ENCODE measurements around the gene ATXN2L.
A peak's percentile ranks its signal among the peaks of the same experiment; 100 is the strongest.
"Not testable (repeated sequence)": the region's sequence is repeated elsewhere in the genome, so short reads cannot be mapped to it uniquely, and the experiment has no call there.

ATXN2L gene

GRCh38 chr16:28846080-28846932 lies 23.5 kb downstream of the ATXN2L start, which contains the start of gene TUFM:
Gene TUFM (minus strand): TSS chr16:28846348. CDS start chr16:28846269, 79 bp downstream.
- H3K4me1 ChIP-seq (ENCODE audit: control insufficient read depth, insufficient read depth, low read length, unreplicated experiment): peaks cover 7% of the 10 kb centered on the region
- H3K27me3 ChIP-seq (ENCODE audit: insufficient read depth, low read length): no peaks in the 10 kb centered on the region
- peaks cover 29% of the 10 kb centered on the region for H3K79me2 ChIP-seq (ENCODE audit: control insufficient read depth, insufficient read depth, low read length, unreplicated experiment)
- peaks cover 5% of the 10 kb centered on the region; the same call in 1 of the 2 replicates for H3K36me3 ChIP-seq (ENCODE audit: insufficient read depth, low read length)
- H2AFZ ChIP-seq (ENCODE audit: low read length, unreplicated experiment): peak within 1 kb of the TSS; percentile 56
- peak within 1 kb of the TSS; percentile 99 for H3K4me3 ChIP-seq (ENCODE audit: low read depth, low read length)
- H3K27ac ChIP-seq (ENCODE audit: low read depth, low read length): peak within 1 kb of the TSS; percentile 30; the same call in 1 of the 2 replicates

GRCh38 chr16:28846933-28847273 lies 24.1 kb downstream of the ATXN2L start:
- Histone ChIP-seq H3K36me3 (ENCODE audit: insufficient read depth, low read length) (peaks cover 5% of the 10 kb centered on the region; the same call in 1 of the 2 replicates), H3K4me1 (ENCODE audit: control insufficient read depth, insufficient read depth, low read length, unreplicated experiment) (peaks cover 7% of the 10 kb centered on the region), H2AFZ (ENCODE audit: low read length, unreplicated experiment) (peak overlapping the region; percentile 49), H3K79me2 (ENCODE audit: control insufficient read depth, insufficient read depth, low read length, unreplicated experiment) (peaks cover 29% of the 10 kb centered on the region), H3K4me3 (ENCODE audit: low read depth, low read length) (peak overlapping the region; percentile 99), H3K27ac (ENCODE audit: low read depth, low read length) (no peak overlapping the region), H3K27me3 (ENCODE audit: insufficient read depth, low read length) (no peaks in the 10 kb centered on the region)

GRCh38 chr16:28858421-28858820 lies 35.6 kb downstream of the ATXN2L start:
- Histone ChIP-seq H3K4me3 (ENCODE audit: low read depth, low read length) (no peak overlapping the region), H3K79me2 (ENCODE audit: control insufficient read depth, insufficient read depth, low read length, unreplicated experiment) (peaks cover 16% of the 10 kb centered on the region), H3K27ac (ENCODE audit: low read depth, low read length) (no peak overlapping the region), H3K36me3 (ENCODE audit: insufficient read depth, low read length) (no peaks in the 10 kb centered on the region), H3K27me3 (ENCODE audit: insufficient read depth, low read length) (no peaks in the 10 kb centered on the region), H3K4me1 (ENCODE audit: control insufficient read depth, insufficient read depth, low read length, unreplicated experiment) (peaks cover 16% of the 10 kb centered on the region), H2AFZ (ENCODE audit: low read length, unreplicated experiment) (no peak overlapping the region)

GRCh38 chr16:28859326-28859725 lies 36.5 kb downstream of the ATXN2L start:
- H3K36me3 ChIP-seq (ENCODE audit: insufficient read depth, low read length): no peaks in the 10 kb centered on the region
- peaks cover 22% of the 10 kb centered on the region for H3K79me2 ChIP-seq (ENCODE audit: control insufficient read depth, insufficient read depth, low read length, unreplicated experiment)
- no peak overlapping the region for H2AFZ ChIP-seq (ENCODE audit: low read length, unreplicated experiment)
- H3K4me1 ChIP-seq (ENCODE audit: control insufficient read depth, insufficient read depth, low read length, unreplicated experiment): peaks cover 16% of the 10 kb centered on the region
- no peak overlapping the region for H3K27ac ChIP-seq (ENCODE audit: low read depth, low read length)
- no peaks in the 10 kb centered on the region for H3K27me3 ChIP-seq (ENCODE audit: insufficient read depth, low read length)
- no peak overlapping the region for H3K4me3 ChIP-seq (ENCODE audit: low read depth, low read length)

GRCh38 chr16:28863929-28864793 lies 41.4 kb downstream of the ATXN2L start:
- no peaks in the 10 kb centered on the region for H3K27me3 ChIP-seq (ENCODE audit: insufficient read depth, low read length)
- peak overlapping the region; percentile 91 for H3K4me3 ChIP-seq (ENCODE audit: low read depth, low read length)
- peaks cover 14% of the 10 kb centered on the region for H3K4me1 ChIP-seq (ENCODE audit: control insufficient read depth, insufficient read depth, low read length, unreplicated experiment)
- H3K27ac ChIP-seq (ENCODE audit: low read depth, low read length): peak overlapping the region; percentile 80
- peaks cover 34% of the 10 kb centered on the region for H3K79me2 ChIP-seq (ENCODE audit: control insufficient read depth, insufficient read depth, low read length, unreplicated experiment)
- peak overlapping the region; percentile 44 for H2AFZ ChIP-seq (ENCODE audit: low read length, unreplicated experiment)
- 0 out of 2 replicates have a peak, but pooled peaks cover 4% of the 10 kb centered on the region for H3K36me3 ChIP-seq (ENCODE audit: insufficient read depth, low read length)

DNA sequence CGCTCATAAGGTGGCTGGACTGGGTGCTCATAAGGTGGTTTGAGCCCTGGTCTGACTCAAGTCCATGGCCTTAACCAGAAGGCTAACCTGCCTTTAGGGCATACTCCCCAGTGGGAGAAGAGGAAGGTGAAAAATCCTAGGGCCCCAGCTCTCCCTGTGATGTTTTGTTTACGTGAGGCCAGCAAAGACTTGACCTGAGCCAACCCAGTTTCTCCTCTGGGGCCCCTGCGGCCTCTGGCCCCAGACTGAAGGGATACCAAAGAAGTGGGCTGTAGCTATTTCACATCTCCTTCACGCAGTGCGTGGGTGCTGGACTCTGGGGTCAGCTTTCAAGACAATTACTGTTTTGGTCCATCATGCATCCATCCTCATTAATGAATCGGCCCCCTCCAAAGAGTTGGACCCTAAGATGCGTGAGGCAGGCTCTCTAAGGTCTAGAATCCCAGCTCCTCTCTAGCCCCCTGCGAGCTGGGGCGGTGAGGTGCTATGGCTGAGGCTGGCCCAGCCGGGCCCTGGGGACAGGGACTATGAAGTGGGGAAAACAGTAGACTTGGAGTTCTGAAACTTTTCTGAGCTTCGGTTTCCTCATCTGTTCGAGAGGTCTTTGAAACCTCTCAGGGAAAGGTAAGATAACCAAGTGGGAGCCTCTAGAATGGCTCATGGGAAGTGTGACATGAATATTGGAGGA lies 42.3 kb downstream of the ATXN2L start:
- H3K79me2 ChIP-seq (ENCODE audit: control insufficient read depth, insufficient read depth, low read length, unreplicated experiment): peaks cover 34% of the 10 kb centered on the region
- H3K27me3 ChIP-seq (ENCODE audit: insufficient read depth, low read length): no peaks in the 10 kb centered on the region
- H3K4me1 ChIP-seq (ENCODE audit: control insufficient read depth, insufficient read depth, low read length, unreplicated experiment): peaks cover 14% of the 10 kb centered on the region
- H3K27ac ChIP-seq (ENCODE audit: low read depth, low read length): no peak overlapping the region
- 0 out of 2 replicates have a peak, but pooled peaks cover 6% of the 10 kb centered on the region for H3K36me3 ChIP-seq (ENCODE audit: insufficient read depth, low read length)
- peak overlapping the region; percentile 91 for H3K4me3 ChIP-seq (ENCODE audit: low read depth, low read length)
- no peak overlapping the region for H2AFZ ChIP-seq (ENCODE audit: low read length, unreplicated experiment)

DNA sequence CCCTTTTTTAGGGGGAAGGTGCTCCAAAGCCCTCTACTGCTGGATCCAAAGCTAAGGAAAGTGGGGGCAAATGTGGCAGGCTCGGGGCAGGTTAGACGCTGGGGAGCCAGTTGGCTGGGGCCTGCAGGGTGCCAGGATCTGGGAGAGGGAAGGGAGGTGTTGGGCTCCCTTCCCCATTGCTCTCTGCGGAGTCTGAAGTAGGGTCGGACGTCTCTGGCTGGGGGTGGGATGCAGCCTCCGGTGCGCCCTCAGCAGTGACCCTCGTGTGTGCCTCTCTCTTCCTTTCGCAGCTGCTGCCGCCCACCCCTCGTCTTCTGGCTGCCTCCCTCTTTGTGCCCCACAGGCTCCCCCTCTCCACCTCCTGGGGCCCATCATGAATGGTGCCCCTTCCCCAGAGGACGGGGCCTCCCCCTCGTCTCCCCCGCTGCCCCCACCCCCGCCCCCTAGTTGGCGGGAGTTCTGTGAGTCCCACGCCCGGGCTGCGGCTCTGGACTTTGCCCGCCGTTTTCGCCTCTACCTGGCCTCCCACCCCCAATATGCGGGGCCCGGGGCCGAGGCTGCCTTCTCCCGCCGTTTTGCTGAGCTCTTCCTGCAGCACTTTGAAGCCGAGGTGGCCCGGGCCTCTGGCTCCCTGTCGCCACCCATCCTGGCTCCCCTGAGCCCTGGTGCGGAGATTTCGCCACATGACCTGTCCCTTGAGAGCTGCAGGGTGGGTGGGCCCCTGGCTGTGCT lies 43.1 kb downstream of the ATXN2L start:
- peaks cover 14% of the 10 kb centered on the region for H3K4me1 ChIP-seq (ENCODE audit: control insufficient read depth, insufficient read depth, low read length, unreplicated experiment)
- H3K79me2 ChIP-seq (ENCODE audit: control insufficient read depth, insufficient read depth, low read length, unreplicated experiment): peaks cover 34% of the 10 kb centered on the region
- H3K36me3 ChIP-seq (ENCODE audit: insufficient read depth, low read length): 0 out of 2 replicates have a peak, but pooled peaks cover 6% of the 10 kb centered on the region
- no peak overlapping the region for H2AFZ ChIP-seq (ENCODE audit: low read length, unreplicated experiment)
- H3K27ac ChIP-seq (ENCODE audit: low read depth, low read length): no peak overlapping the region
- no peak overlapping the region for H3K4me3 ChIP-seq (ENCODE audit: low read depth, low read length)
- no peaks in the 10 kb centered on the region for H3K27me3 ChIP-seq (ENCODE audit: insufficient read depth, low read length)

- Histone ChIP-seq H3K27ac (ENCODE audit: low read depth, low read length) (no peak overlapping the region), H3K79me2 (ENCODE audit: control insufficient read depth, insufficient read depth, low read length, unreplicated experiment) (peaks cover 34% of the 10 kb centered on the region), H3K4me1 (ENCODE audit: control insufficient read depth, insufficient read depth, low read length, unreplicated experiment) (peaks cover 14% of the 10 kb centered on the region), H3K4me3 (ENCODE audit: low read depth, low read length) (no peak overlapping the region), H3K36me3 (ENCODE audit: insufficient read depth, low read length) (0 out of 2 replicates have a peak, but pooled peaks cover 6% of the 10 kb centered on the region), H3K27me3 (ENCODE audit: insufficient read depth, low read length) (no peaks in the 10 kb centered on the region), H2AFZ (ENCODE audit: low read length, unreplicated experiment) (no peak overlapping the region)
Observed at GRCh38 chr16:28866454-28866804, 43.6 kb downstream of the ATXN2L start.

- Histone ChIP-seq H3K27ac (ENCODE audit: low read depth, low read length) (no peak overlapping the region), H3K4me1 (ENCODE audit: control insufficient read depth, insufficient read depth, low read length, unreplicated experiment) (peaks cover 9% of the 10 kb centered on the region), H3K79me2 (ENCODE audit: control insufficient read depth, insufficient read depth, low read length, unreplicated experiment) (peaks cover 26% of the 10 kb centered on the region), H2AFZ (ENCODE audit: low read length, unreplicated experiment) (no peak overlapping the region), H3K36me3 (ENCODE audit: insufficient read depth, low read length) (0 out of 2 replicates have a peak, but pooled peaks cover 6% of the 10 kb centered on the region), H3K4me3 (ENCODE audit: low read depth, low read length) (no peak overlapping the region), H3K27me3 (ENCODE audit: insufficient read depth, low read length) (no peaks in the 10 kb centered on the region)
Observed at GRCh38 chr16:28867241-28867640, 44.4 kb downstream of the ATXN2L start.

DNA sequence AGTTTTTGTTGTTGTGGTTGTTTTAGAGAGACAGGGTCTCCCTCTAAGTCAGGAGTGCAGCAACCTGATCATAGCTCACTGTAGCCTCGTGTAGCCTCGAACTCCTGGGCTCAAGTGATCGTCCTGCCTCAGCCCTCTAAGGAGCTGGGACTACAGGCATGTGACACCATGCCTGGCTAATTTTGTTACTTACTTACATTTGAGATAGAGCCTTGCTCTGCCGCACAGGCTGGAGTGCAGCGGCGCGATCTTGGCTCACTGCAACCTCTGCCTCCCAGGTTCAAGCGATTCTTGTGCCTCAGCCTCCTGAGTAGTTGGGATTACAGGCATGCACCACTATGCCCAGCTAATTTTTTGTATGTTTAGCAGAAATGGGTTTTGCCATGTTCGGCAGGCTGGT lies 44.8 kb downstream of the ATXN2L start:
- not testable (repeated sequence) for H3K36me3 ChIP-seq (ENCODE audit: insufficient read depth, low read length); H3K4me1 ChIP-seq (ENCODE audit: control insufficient read depth, insufficient read depth, low read length, unreplicated experiment); H3K4me3 ChIP-seq (ENCODE audit: low read depth, low read length); H3K27me3 ChIP-seq (ENCODE audit: insufficient read depth, low read length); H2AFZ ChIP-seq (ENCODE audit: low read length, unreplicated experiment); H3K27ac ChIP-seq (ENCODE audit: low read depth, low read length)
- H3K79me2 ChIP-seq (ENCODE audit: control insufficient read depth, insufficient read depth, low read length, unreplicated experiment): peaks cover 24% of the 10 kb centered on the region

Data from ACC112 (cell line).